ENCODE measurements around the gene SCAF4. TPM values are rescaled to one million over a fixed set of nuclear protein-coding genes. Genes with fewer than 3 reads are reported as not detected.

The SCAF4 gene
- total and polyA plus RNA-seq, 9 of the 15 experiments (the other 6 are each of a cell fraction or from before 2014, with no cell fraction given), result 2.3 to 55.7 (median 17.2) TPM

- TF ChIP-seq THRA (IDR thresholded peaks at IDR 0.05), result no peak
- no peak for TF ChIP-seq MEF2D (tag; conservative IDR thresholded peaks at IDR 0.05; ENCODE audit: low read depth)
- TF ChIP-seq HDAC2 (IDR thresholded peaks at IDR 0.05), result no peak
- no peak for TF ChIP-seq PHF21A (IDR thresholded peaks at IDR 0.05; ENCODE audit: borderline replicate concordance, low read depth)
- TF ChIP-seq CBFA2T2 (conservative IDR thresholded peaks at IDR 0.05), result peak; percentile 74
- TF ChIP-seq RCOR1 (IDR thresholded peaks at IDR 0.05; ENCODE audit: borderline replicate concordance in 1 of 2, low read depth in 2 of 2, low read length in 2 of 2), result peak in 1 of 2 experiments; percentile 55; a peak in 1 of 4 replicates
- peak in 1 of 2 experiments; percentile 64; a peak in 3 of 4 replicates for TF ChIP-seq KDM1A (IDR thresholded peaks at IDR 0.05)
- no peak for TF ChIP-seq TCF15 (CRISPR knock-in tag; IDR thresholded peaks at IDR 0.05)
- no peak for TF ChIP-seq ZNF184 (CRISPR knock-in tag; IDR thresholded peaks at IDR 0.05)
- TF ChIP-seq ARNT (IDR thresholded peaks at IDR 0.05), result peak in 1 of 2 experiments; percentile 61; a peak in 1 of 4 replicates
- TF ChIP-seq ZBTB8A (IDR thresholded peaks at IDR 0.05; ENCODE audit: partially characterized antibody), result no peak
- TF ChIP-seq E2F5 (CRISPR knock-in tag; IDR thresholded peaks at IDR 0.05), result no peak
- no peak for TF ChIP-seq AFF4 (CRISPR knock-in tag; IDR thresholded peaks at IDR 0.05)
- 0 out of 2 replicates have a peak, but pooled peaks have one; percentile 10 for TF ChIP-seq SOX6 (IDR thresholded peaks at IDR 0.05)
- no peak for TF ChIP-seq ZFP36 (IDR thresholded peaks at IDR 0.05; ENCODE audit: low read depth, low read length, partially characterized antibody)
- TF ChIP-seq PRPF4 (IDR thresholded peaks at IDR 0.05; ENCODE audit: insufficient read depth, low read depth, low read length, poor library complexity, severe bottlenecking), result no peak
- TF ChIP-seq SMARCA4 (IDR thresholded peaks at IDR 0.05), result peak; percentile 60; the same call in 1 of the 2 replicates
- TF ChIP-seq ZKSCAN3 (CRISPR knock-in tag; IDR thresholded peaks at IDR 0.05), result no peak
- TF ChIP-seq ARID1B (IDR thresholded peaks at IDR 0.05), result peak; percentile 84
- TF ChIP-seq ZNF696 (CRISPR knock-in tag; conservative IDR thresholded peaks at IDR 0.05), result no peak
- no peak for TF ChIP-seq ZBTB7A (IDR thresholded peaks at IDR 0.05; ENCODE audit: borderline replicate concordance, control insufficient read depth, low read depth, low read length)
- no peak for TF ChIP-seq SREBF1 (IDR thresholded peaks at IDR 0.05; ENCODE audit: borderline replicate concordance, low read depth, low read length)
- peak; percentile 69; the same call in 1 of the 2 replicates for TF ChIP-seq DPF2 (IDR thresholded peaks at IDR 0.05)
- no peak for TF ChIP-seq ZNF766 (CRISPR knock-in tag; conservative IDR thresholded peaks at IDR 0.05)
Observed at GRCh38 chr21:31720330-31720729, 11.6 kb downstream of the SCAF4 start (continued).

All from K562 (cell line).